SH-SY5Y (cell line): ENCODE data around the gene SLC9A9.

ENCODE experiments used
- GATA2 ChIP-seq: IDR thresholded peaks from 2 replicates; pipeline ENCODE4 v1.6.1; 2011; ENCODE audit warnings: mild to moderate bottlenecking, low read depth, low read length
- GATA3 ChIP-seq: IDR thresholded peaks from 2 replicates; pipeline ENCODE4 v1.6.1; 2011; ENCODE audit warnings: low read depth, mild to moderate bottlenecking, low read length, moderate library complexity

Gene SLC9A9

DNA sequence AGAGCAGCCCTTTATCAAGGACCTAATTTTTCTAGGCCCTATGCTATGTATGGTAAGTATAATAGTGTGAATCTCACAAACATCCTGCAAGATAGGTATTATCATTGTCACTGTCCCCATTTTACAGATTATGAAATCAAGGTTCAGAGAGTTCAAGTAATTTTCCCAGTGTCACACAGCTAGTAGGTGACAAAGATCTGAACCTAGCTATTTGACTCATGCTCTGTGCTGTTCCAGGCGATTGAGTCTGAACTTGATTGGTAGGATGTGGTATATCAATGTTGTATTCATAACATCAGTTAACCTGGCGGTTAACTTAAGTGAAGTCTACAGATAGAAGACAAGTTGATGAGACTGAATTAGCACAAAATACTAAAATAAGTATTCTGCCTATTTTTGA lies 498.8 kb downstream of the SLC9A9 start:
- TF ChIP-seq GATA2 (no peak), GATA3 (no peak)

DNA sequence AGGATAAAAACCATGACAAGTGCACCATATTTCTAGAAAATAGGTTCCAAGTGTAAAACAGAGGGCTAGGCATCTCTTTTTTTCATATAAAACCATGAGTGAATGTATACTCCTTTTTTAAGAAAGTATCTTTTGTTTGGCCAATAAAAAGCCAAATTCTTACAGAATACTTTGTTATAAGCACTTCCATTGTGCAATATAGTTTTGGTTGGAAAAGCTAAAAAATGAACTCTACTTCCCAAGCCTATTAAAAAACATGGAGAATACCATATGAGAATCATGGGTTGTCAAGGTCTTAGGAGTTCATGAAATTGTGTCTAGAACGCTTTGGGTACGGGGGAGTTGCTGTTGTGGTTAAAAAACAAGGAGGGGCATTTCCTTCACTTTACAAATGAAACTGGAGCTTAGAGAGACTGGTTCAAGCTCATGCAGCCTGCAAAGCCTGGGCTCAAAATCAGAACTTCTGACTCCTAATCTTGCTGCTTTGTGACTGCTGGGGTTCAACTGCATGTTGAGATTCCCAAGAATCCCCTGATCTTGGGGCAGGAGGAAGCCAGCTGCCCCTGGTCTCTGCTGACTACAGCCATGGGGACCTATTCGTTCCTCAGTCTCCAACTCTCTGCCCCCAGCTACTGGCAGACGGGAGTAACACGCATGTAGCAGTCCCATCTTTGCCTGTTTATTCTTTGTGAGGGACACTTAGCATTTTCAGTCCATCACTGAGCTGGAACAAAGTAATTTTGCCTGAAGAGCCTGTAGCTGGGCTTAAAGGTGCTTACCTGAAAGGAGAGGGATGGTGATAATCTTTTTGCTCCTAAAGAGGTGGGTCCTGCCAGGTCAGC lies 499.6 kb downstream of the SLC9A9 start:
- TF ChIP-seq GATA3 = no peak
- TF ChIP-seq GATA2 = no peak

- TF ChIP-seq GATA3 (no peak), GATA2 (no peak)
Observed at GRCh38 chr3:143344516-143345165, 503.6 kb downstream of the SLC9A9 start.

GRCh38 chr3:143343944-143344343 lies 504.3 kb downstream of the SLC9A9 start:
- TF ChIP-seq GATA2 (no peak), GATA3 (no peak)

DNA sequence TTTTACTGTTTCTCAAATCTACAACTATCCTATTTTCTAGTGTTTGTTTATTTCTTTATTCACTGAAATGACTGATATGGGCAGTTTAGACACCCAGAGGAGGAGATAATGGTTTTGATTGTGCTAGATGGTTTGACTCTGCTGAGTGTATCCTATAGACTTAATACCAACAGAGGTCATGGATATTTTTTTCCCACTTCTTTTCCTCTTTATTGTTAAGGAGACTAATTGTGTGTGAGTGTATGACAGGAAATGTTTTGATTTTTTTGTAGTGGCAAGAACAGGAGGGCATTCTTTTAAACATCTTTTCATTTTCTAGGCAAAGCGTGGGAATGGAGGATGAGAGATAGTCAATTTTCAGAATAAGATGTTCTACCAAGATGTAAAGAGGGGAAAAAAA lies 505.2 kb downstream of the SLC9A9 start:
- TF ChIP-seq GATA2 (no peak), GATA3 (no peak)

- TF ChIP-seq GATA2 (no peak), GATA3 (no peak)
Observed at GRCh38 chr3:143339451-143339850, 508.8 kb downstream of the SLC9A9 start.

GRCh38 chr3:143337387-143337786 lies 510.9 kb downstream of the SLC9A9 start:
- TF ChIP-seq GATA3 = no peak
- no peak for TF ChIP-seq GATA2

DNA sequence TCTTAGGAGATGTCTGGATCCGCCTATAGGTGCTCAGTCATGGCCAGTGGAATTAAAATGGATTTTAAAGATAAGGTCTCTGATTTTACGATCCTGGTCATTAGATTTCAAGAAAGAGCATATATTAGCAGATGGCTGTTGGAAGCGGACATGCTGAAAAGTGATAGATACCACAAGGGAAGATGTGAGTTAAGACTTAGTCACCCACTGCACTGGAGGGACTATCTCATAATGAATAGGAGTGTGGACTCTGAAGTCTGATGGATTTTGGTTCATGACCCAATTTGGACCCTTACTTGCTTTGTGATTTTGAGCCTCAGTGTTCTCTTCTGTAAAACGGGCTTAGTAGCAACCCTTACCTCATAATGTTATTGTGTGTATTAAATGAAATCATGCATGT lies 514.0 kb downstream of the SLC9A9 start:
- TF ChIP-seq GATA3 (no peak), GATA2 (no peak)

GRCh38 chr3:143333367-143333766 lies 514.9 kb downstream of the SLC9A9 start:
- TF ChIP-seq GATA2 (no peak), GATA3 (no peak)

GRCh38 chr3:143332026-143332425 lies 516.2 kb downstream of the SLC9A9 start:
- TF ChIP-seq GATA2 (no peak), GATA3 (no peak)

GRCh38 chr3:143331350-143331749 lies 516.9 kb downstream of the SLC9A9 start:
- TF ChIP-seq GATA3 (no peak), GATA2 (no peak)

GRCh38 chr3:143330296-143330868 lies 517.9 kb downstream of the SLC9A9 start:
- no peak for TF ChIP-seq GATA2

GRCh38 chr3:143329567-143330211 lies 518.6 kb downstream of the SLC9A9 start:
- TF ChIP-seq GATA2 (no peak), GATA3 (no peak)

DNA sequence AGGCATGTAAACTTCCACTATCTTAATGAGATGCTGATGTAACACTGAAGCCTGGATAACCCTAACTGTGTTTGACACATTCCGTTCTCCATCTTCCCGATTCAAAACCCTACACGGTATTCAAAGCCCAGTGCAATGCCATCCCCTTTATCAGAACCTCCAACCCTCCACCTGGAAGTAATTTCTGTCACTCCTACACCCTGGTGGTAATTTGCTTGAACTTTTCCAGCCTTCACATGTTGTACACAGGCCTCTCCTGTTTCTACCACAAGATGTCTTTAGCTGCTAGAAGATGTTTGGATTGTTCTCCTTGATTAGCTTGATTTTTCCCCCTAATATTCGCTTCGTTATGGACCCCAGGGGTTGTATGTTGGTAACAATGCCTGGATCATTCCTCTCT lies 519.8 kb downstream of the SLC9A9 start:
- TF ChIP-seq GATA3 = no peak
